Ishikawa (cell line): ENCODE results near the gene CLDN7.

Experiments used
- CEBPB ChIP-seq: IDR thresholded peaks from 2 replicates; pipeline ENCODE4 v1.6.1; 2012
- CREB1 ChIP-seq: IDR thresholded peaks from 2 replicates; pipeline ENCODE4 v1.6.1; 2012; ENCODE audit warnings: low read depth
- EGR1 ChIP-seq: IDR thresholded peaks from 2 replicates; pipeline ENCODE4 v1.6.1; 2012
- EP300 ChIP-seq: IDR thresholded peaks from 2 replicates; pipeline ENCODE4 v1.6.1; 2012; ENCODE audit warnings: borderline replicate concordance
- FOXM1 ChIP-seq: IDR thresholded peaks from 2 replicates; pipeline ENCODE4 v1.6.1; 2012; ENCODE audit warnings: low read depth, borderline replicate concordance
- NFIC ChIP-seq: IDR thresholded peaks from 2 replicates; pipeline ENCODE4 v1.6.1; 2012
- RAD21 ChIP-seq: IDR thresholded peaks from 2 replicates; pipeline ENCODE4 v1.6.1; 2012; ENCODE audit warnings: low read depth
- TAF1 ChIP-seq: IDR thresholded peaks from 2 replicates; pipeline ENCODE4 v1.6.1; 2012; ENCODE audit warnings: low read depth, mild to moderate bottlenecking
- TCF12 ChIP-seq: IDR thresholded peaks from 2 replicates; pipeline ENCODE4 v1.6.1; 2012; ENCODE audit warnings: low read depth
- TEAD4 ChIP-seq: IDR thresholded peaks from 2 replicates; pipeline ENCODE4 v1.6.1; 2012
- YY1 ChIP-seq: IDR thresholded peaks from 2 replicates; pipeline ENCODE4 v1.6.1; 2012; ENCODE audit warnings: low read depth
- ZBTB7A ChIP-seq: IDR thresholded peaks from 2 replicates; pipeline ENCODE4 v1.6.1; 2012; ENCODE audit warnings: low read depth
- TF ChIP-seq, protein P1 (sequence below): IDR thresholded peaks from 2 replicates; pipeline ENCODE4 v1.6.1; 2012
- TF ChIP-seq, protein P2 (sequence below): IDR thresholded peaks from 2 replicates; pipeline ENCODE4 v1.6.1; 2012; ENCODE audit warnings: low read depth, mild to moderate bottlenecking
- TF ChIP-seq, protein P3 (sequence below): IDR thresholded peaks from 2 replicates; pipeline ENCODE4 v1.6.1; 2012

CLDN7 gene

DNA sequence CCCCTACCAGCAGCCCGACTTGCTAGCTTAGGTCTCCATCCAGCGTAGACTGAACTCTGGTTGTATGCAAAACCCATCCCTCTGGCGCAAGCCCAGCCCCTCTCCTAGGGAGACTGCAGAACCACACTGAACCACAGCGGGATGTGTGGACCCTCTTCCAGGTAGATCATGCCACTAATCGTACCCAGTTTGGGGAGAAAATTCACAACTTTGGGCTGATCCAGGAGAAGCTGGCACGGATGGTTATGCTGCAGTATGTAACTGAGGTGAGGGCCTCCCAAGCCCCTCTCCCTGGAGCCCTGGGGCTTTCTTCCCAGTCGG, 39.3 kb downstream of the CLDN7 start:
- TF ChIP-seq NFIC (no peak), TEAD4 (no peak), TAF1 (no peak)
- TF ChIP-seq, protein P1, sequence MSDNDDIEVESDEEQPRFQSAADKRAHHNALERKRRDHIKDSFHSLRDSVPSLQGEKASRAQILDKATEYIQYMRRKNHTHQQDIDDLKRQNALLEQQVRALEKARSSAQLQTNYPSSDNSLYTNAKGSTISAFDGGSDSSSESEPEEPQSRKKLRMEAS: no peak

DNA sequence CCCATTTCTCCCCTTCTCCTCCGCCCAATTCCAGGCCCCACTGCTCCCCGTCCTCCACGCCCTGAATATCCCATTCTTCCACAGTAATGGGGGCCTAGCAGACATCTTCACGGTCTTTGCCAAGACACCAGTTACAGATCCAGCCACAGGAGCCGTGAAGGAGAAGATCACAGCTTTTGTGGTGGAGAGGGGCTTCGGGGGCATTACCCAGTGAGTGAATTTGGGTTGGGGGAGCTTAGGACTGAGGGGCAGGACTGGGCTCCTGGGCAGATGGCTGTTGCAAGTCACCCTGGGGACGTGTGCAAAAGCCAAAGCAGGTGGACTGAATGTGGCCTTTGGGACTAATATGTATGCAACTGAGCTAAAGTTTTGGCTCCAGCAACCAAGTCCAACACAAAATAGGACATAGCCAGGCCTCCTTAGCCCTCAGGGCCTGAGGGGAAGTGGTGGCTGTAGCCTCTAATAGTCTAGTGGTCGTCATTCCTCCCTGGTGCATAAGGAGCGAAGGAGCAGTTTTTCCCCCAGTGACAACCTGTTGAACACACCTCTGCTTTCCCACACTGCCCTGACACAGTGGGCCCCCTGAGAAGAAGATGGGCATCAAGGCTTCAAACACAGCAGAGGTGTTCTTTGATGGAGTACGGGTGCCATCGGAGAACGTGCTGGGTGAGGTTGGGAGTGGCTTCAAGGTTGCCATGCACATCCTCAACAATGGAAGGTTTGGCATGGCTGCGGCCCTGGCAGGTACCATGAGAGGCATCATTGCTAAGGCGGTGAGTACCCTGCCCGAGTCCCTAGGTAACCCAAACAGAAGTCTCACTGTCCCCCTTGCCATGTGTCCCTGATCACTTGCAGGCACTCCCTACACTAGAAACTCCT, 39.9 kb downstream of the CLDN7 start:
- TF ChIP-seq EP300 (no peak), TCF12 (no peak), CEBPB (no peak), CREB1 (no peak), FOXM1 (no peak)

DNA sequence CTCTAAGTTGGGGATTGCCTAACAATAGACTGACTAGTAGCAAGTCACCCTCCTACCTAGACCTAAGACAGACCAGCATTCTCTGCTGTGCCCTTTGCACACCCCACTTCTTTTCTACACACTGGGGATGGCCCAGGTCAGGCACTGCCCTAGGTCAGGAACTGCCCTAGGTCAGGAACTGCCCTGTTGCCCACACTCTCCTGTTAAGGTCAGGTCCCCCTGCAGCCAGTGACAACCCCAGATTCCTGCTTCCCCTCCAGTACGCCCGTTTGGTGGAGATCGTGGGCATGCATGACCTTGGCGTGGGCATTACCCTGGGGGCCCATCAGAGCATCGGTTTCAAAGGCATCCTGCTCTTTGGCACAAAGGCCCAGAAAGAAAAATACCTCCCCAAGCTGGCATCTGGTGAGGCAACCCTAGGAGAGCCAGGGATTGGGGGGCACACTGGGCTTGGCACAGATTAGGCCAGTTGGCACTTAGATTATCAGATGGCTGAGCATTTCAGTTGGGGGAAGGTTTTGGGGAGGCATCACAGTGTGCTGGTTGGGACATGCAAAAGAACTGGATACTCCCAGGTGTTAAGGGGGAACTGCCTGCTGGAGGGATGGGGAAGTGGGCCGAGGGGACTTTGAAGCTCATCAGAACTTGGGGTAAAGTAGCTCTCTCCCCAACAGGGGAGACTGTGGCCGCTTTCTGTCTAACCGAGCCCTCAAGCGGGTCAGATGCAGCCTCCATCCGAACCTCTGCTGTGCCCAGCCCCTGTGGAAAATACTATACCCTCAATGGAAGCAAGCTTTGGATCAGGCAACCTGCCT, 40.8 kb downstream of the CLDN7 start:
- TF ChIP-seq FOXM1: no peak
- TF ChIP-seq TAF1: no peak
- no peak for TF ChIP-seq NFIC
- TF ChIP-seq TEAD4: no peak
- no peak for TF ChIP-seq RAD21
- no peak for TF ChIP-seq EP300
- TF ChIP-seq, protein P2, sequence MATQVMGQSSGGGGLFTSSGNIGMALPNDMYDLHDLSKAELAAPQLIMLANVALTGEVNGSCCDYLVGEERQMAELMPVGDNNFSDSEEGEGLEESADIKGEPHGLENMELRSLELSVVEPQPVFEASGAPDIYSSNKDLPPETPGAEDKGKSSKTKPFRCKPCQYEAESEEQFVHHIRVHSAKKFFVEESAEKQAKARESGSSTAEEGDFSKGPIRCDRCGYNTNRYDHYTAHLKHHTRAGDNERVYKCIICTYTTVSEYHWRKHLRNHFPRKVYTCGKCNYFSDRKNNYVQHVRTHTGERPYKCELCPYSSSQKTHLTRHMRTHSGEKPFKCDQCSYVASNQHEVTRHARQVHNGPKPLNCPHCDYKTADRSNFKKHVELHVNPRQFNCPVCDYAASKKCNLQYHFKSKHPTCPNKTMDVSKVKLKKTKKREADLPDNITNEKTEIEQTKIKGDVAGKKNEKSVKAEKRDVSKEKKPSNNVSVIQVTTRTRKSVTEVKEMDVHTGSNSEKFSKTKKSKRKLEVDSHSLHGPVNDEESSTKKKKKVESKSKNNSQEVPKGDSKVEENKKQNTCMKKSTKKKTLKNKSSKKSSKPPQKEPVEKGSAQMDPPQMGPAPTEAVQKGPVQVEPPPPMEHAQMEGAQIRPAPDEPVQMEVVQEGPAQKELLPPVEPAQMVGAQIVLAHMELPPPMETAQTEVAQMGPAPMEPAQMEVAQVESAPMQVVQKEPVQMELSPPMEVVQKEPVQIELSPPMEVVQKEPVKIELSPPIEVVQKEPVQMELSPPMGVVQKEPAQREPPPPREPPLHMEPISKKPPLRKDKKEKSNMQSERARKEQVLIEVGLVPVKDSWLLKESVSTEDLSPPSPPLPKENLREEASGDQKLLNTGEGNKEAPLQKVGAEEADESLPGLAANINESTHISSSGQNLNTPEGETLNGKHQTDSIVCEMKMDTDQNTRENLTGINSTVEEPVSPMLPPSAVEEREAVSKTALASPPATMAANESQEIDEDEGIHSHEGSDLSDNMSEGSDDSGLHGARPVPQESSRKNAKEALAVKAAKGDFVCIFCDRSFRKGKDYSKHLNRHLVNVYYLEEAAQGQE: no peak
- no peak for TF ChIP-seq EGR1
- TF ChIP-seq, protein P1: no peak
- TF ChIP-seq, protein P3, sequence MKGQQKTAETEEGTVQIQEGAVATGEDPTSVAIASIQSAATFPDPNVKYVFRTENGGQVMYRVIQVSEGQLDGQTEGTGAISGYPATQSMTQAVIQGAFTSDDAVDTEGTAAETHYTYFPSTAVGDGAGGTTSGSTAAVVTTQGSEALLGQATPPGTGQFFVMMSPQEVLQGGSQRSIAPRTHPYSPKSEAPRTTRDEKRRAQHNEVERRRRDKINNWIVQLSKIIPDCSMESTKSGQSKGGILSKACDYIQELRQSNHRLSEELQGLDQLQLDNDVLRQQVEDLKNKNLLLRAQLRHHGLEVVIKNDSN: no peak
- no peak for TF ChIP-seq YY1

DNA sequence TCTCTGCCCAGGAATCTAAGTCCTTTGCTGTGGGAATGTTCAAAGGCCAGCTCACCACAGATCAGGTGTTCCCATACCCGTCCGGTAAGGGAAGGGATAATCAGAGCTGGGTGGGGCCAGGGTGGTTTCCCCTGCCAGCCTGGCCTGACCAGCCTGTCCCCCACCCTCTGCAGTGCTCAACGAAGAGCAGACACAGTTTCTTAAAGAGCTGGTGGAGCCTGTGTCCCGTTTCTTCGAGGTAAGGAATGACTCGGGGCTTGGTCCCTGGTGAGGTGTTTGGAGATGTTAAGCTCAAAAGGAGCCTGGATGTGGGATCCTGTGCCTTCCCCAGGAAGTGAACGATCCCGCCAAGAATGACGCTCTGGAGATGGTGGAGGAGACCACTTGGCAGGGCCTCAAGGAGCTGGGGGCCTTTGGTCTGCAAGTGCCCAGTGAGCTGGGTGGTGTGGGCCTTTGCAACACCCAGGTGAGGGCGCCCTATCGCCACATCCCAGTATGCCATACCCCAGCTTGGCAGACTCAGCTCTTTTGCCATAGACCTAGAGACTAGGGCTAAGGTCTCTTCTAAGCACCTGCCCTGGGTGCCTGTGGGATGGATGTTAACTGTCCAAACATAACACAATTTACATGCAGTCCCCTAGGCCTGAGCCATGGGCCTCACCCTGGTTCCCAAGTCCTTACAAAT, 41.5 kb downstream of the CLDN7 start:
- peak; percentile 43; the same call in 1 of the 2 replicates for TF ChIP-seq RAD21
- TF ChIP-seq, protein P2: no peak
- TF ChIP-seq, protein P3: no peak
- TF ChIP-seq TCF12: no peak; the same call in 1 of the 2 replicates

DNA sequence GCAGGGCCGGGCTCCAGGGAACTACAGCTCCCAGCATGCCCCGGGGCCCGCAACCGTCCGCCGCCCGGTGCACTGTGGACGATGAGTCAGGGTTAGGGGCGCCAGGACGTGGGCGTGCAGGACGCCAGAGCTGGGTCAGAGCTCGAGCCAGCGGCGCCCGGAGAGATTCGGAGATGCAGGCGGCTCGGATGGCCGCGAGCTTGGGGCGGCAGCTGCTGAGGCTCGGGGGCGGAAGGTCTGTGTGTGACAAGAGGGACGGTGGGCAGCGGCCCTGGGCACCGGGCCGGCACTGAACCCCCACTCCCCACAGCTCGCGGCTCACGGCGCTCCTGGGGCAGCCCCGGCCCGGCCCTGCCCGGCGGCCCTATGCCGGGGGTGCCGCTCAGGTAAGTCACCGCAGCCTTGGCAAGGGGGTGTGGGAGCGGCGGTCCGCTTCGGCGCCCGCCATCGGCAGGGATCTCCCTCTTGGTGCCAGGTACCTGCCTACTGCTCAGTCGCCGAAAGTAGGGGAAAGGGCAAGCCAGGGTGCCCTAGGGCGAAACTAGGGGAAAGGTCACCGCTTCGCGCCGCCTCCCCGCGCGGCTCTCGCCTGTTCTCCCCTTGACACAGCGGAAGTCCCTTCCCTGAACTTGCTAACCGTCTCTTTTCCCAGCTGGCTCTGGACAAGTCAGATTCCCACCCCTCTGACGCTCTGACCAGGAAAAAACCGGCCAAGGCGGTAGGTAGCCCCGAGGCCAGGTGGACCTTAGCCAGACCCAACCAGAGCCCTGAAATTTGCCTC, 42.3 kb downstream of the CLDN7 start, which contains the start of the genes ACADVL and DLG4:
TSS of gene ACADVL (plus strand) at position 127 of the 781 bp plus-strand sequence. CDS start at position 174, 47 bp downstream.
TSS of gene DLG4 (minus strand) at position 25 of the 781 bp plus-strand sequence.
- peak; percentile 50; the same call in 1 of the 2 replicates for TF ChIP-seq TCF12
- TF ChIP-seq, protein P1: peak; percentile 40; the same call in 1 of the 2 replicates
- no peak for TF ChIP-seq CEBPB
- TF ChIP-seq EGR1: peak; percentile 98
- TF ChIP-seq TAF1: peak; percentile 75
- TF ChIP-seq CREB1: no peak; the same call in 1 of the 2 replicates
- TF ChIP-seq, protein P2: no peak
- TF ChIP-seq YY1: no peak; the same call in 1 of the 2 replicates
- TF ChIP-seq NFIC: peak; percentile 7; the same call in 1 of the 2 replicates
- TF ChIP-seq, protein P3: no peak
- TF ChIP-seq ZBTB7A: peak; percentile 84; the same call in 1 of the 2 replicates
- no peak for TF ChIP-seq RAD21
- no peak; the same call in 1 of the 2 replicates for TF ChIP-seq TEAD4
- TF ChIP-seq EP300: peak; percentile 47; the same call in 1 of the 2 replicates
- TF ChIP-seq FOXM1: no peak
